ENCODE measurements around the gene COG2.
A peak's percentile ranks its signal among the peaks of the same experiment; 100 is the strongest.

COG2 gene

DNA sequence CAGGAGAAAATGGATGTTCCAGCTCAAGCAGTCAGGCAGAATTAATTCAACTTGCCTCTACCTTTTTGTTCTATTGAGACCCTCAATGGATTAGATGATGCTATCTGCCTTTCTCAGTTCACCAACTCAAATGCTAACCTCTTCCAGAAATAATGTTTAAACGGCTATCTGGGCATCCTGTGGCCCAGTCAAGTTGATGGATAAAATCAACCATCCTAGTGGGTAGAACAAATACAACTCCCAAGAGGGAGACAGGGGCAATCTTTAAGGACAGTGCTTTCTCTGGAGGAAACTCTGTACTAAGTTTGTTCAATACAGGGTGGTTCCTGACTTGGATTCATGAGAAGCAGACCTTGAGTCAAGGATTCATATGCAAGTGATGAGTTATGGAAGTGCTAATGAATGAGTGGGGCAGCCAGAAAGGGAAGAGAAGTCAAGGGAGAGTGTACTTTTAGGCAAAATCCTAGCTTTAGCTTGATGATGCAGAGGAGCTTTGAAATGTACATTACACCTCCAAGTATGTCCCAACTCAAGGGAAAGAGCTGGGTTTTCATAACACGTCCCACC, 49.4 kb upstream of the COG2 start:
- Histone ChIP-seq H3K36me3 (ENCODE audit: control insufficient read depth in 2 of 2, insufficient read depth in 1 of 2, low read length in 2 of 2) (no peaks in the 10 kb centered on the region), H3K9me3 (ENCODE audit: control insufficient read depth, insufficient read depth, low read depth, low read length) (no peaks in the 10 kb centered on the region), H3K4me1 (ENCODE audit: control insufficient read depth, insufficient read depth, low read length) (no peaks in the 10 kb centered on the region), H3K4me3 (ENCODE audit: low read depth, low read length) (no peak overlapping the region), H3K27ac (ENCODE audit: extremely low read depth, low read depth, low read length) (no peak overlapping the region)
- ChIA-PET POLR2A (no interaction called here), CTCF (interaction anchor here (0.7 to 1.5 kb wide), 2 partner anchors 25 to 1596 kb away, joined by 3 read pairs; no protein-coding TSS in a partner anchor)
- TF ChIP-seq ZNF416 (tag by site-specific recombination; IDR thresholded peaks at IDR 0.05) (peak; percentile 71; the same call in 1 of the 2 replicates), ZNF155 (tag by site-specific recombination; IDR thresholded peaks at IDR 0.05) (no peak)

DNA sequence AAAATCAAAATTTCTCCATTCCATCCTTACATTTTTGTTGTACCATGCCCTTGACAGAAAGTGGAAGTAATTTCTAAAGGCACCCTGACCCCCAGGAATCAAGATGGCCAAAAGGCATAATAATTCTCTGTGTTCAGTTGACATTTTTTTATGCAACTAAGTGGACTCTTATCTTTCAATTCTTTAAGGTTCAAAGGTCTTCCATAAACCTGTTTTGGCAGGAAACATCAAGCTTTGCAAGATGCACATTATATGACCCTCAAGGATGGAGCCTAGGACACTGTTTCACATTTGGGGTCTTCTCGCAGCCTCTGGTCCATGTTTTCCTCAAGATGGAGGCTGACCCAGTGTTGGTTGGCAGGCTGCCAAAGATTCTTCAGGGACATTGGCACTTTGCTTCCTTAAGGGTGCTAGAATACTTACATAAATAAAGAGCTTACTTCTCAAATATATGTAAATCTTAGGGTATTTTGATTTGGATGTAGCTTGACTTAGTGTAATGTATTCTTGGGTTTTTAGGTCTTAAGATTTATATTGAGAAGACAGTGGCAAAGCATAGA, 48.0 kb upstream of the COG2 start:
- H3K27ac ChIP-seq (ENCODE audit: extremely low read depth, low read depth, low read length), result no peak overlapping the region
- ChIA-PET POLR2A (interaction anchor here (0.7 kb wide), 1 partner anchor 15 kb away, joined by 4 read pairs; no protein-coding TSS in a partner anchor), CTCF (interaction anchor here (0.7 to 1.5 kb wide), 2 partner anchors 17 to 26 kb away, joined by 3 to 4 read pairs; no protein-coding TSS in a partner anchor)
- TF ChIP-seq, protein P1, sequence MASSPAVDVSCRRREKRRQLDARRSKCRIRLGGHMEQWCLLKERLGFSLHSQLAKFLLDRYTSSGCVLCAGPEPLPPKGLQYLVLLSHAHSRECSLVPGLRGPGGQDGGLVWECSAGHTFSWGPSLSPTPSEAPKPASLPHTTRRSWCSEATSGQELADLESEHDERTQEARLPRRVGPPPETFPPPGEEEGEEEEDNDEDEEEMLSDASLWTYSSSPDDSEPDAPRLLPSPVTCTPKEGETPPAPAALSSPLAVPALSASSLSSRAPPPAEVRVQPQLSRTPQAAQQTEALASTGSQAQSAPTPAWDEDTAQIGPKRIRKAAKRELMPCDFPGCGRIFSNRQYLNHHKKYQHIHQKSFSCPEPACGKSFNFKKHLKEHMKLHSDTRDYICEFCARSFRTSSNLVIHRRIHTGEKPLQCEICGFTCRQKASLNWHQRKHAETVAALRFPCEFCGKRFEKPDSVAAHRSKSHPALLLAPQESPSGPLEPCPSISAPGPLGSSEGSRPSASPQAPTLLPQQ (tag by site-specific recombination; IDR thresholded peaks at IDR 0.05), result no peak
- TF ChIP-seq ZNF324 (tag by site-specific recombination; IDR thresholded peaks at IDR 0.05) (no peak), SCRT2 (tag by site-specific recombination; IDR thresholded peaks at IDR 0.05) (no peak), ZNF37A (tag by site-specific recombination; IDR thresholded peaks at IDR 0.05) (0 out of 2 replicates have a peak, but pooled peaks have one; percentile 23)
- no peaks in the 10 kb centered on the region for H3K9me3 ChIP-seq (ENCODE audit: control insufficient read depth, insufficient read depth, low read depth, low read length)
- H3K36me3 ChIP-seq (ENCODE audit: control insufficient read depth in 2 of 2, insufficient read depth in 1 of 2, low read length in 2 of 2), result no peaks in the 10 kb centered on the region
- no peak overlapping the region for H3K4me3 ChIP-seq (ENCODE audit: low read depth, low read length)
- no peaks in the 10 kb centered on the region for H3K4me1 ChIP-seq (ENCODE audit: control insufficient read depth, insufficient read depth, low read length)

DNA sequence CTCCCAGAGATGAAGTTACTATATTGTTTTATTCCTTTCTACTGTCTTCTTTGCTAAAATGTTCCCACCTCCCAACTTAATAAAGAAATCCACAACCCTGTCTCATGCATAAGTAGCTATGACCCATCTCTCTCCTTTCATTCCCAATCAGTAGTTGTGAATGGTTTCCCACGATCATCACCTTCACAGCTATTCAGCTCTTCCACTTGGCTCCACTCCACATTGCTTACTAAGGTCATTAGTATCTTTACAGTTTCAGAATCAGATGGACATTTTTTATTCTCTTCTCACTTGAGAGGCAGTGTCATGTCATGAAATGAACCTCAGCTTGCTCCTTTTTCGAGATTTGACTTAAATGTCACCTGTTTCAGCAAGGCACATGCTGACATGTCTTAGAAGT, 47.1 kb upstream of the COG2 start:
- TF ChIP-seq ZNF571 (tag by site-specific recombination; IDR thresholded peaks at IDR 0.05) (no peak), ZFP37 (tag by site-specific recombination; IDR thresholded peaks at IDR 0.05) (no peak), KLF9 (tag by site-specific recombination; IDR thresholded peaks at IDR 0.05; ENCODE audit: low read depth) (no peak), ZBTB17 (tag by site-specific recombination; IDR thresholded peaks at IDR 0.05) (no peak), ZNF211 (tag by site-specific recombination; IDR thresholded peaks at IDR 0.05; ENCODE audit: low read depth) (no peak), ZNF664 (tag by site-specific recombination; IDR thresholded peaks at IDR 0.05) (no peak), MYNN (tag by site-specific recombination; IDR thresholded peaks at IDR 0.05; ENCODE audit: borderline replicate concordance) (no peak), ZNF561 (tag by site-specific recombination; IDR thresholded peaks at IDR 0.05; ENCODE audit: borderline replicate concordance) (no peak), ZNF169 (tag by site-specific recombination; IDR thresholded peaks at IDR 0.05) (no peak), ZNF174 (tag by site-specific recombination; IDR thresholded peaks at IDR 0.05) (no peak), SETDB1 (IDR thresholded peaks at IDR 0.05; ENCODE audit: insufficient read length, low read length) (no peak), ZNF112 (tag by site-specific recombination; IDR thresholded peaks at IDR 0.05) (no peak), WT1 (tag by site-specific recombination; IDR thresholded peaks at IDR 0.05) (no peak), REPIN1 (tag by site-specific recombination; IDR thresholded peaks at IDR 0.05; ENCODE audit: low read depth) (no peak)
- TF ChIP-seq, protein P2, sequence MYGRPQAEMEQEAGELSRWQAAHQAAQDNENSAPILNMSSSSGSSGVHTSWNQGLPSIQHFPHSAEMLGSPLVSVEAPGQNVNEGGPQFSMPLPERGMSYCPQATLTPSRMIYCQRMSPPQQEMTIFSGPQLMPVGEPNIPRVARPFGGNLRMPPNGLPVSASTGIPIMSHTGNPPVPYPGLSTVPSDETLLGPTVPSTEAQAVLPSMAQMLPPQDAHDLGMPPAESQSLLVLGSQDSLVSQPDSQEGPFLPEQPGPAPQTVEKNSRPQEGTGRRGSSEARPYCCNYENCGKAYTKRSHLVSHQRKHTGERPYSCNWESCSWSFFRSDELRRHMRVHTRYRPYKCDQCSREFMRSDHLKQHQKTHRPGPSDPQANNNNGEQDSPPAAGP (tag by site-specific recombination; IDR thresholded peaks at IDR 0.05), result no peak
- Histone ChIP-seq H3K4me3 (ENCODE audit: low read depth, low read length) (no peak overlapping the region), H3K4me1 (ENCODE audit: control insufficient read depth, insufficient read depth, low read length) (no peaks in the 10 kb centered on the region), H3K36me3 (ENCODE audit: control insufficient read depth in 2 of 2, insufficient read depth in 1 of 2, low read length in 2 of 2) (no peaks in the 10 kb centered on the region), H3K9me3 (ENCODE audit: control insufficient read depth, insufficient read depth, low read depth, low read length) (no peaks in the 10 kb centered on the region), H3K27ac (ENCODE audit: extremely low read depth, low read depth, low read length) (no peak overlapping the region)
- ChIA-PET POLR2A (no interaction called here), CTCF (interaction anchor here (0.6 kb wide), 1 partner anchor 596 kb away, joined by 3 read pairs; no protein-coding TSS in a partner anchor)
